SU-DHL-6 (cell line): ENCODE measurements around the gene OR10AG1.

Source experiments
- CTCF ChIP-seq: fragments of 200-600 bp; sonication (generic); IDR thresholded peaks from one replicate; pipeline ENCODE4 v1.5.1; 2017; ENCODE audit warnings: antibody characterized with exemption, mild to moderate bottlenecking, low read length, moderate library complexity; ENCODE audit not compliant: insufficient read depth, poor library complexity, severe bottlenecking
- EZH2phosphoT487 ChIP-seq: fragments of 200-600 bp; sonication (generic), shearing (Covaris generic); conservative IDR thresholded peaks from 2 replicates; pipeline ENCODE4 v1.6.1; 2018; ENCODE audit warnings: mild to moderate bottlenecking, antibody characterized with exemption, low read length, moderate library complexity, mixed read lengths

DNA sequence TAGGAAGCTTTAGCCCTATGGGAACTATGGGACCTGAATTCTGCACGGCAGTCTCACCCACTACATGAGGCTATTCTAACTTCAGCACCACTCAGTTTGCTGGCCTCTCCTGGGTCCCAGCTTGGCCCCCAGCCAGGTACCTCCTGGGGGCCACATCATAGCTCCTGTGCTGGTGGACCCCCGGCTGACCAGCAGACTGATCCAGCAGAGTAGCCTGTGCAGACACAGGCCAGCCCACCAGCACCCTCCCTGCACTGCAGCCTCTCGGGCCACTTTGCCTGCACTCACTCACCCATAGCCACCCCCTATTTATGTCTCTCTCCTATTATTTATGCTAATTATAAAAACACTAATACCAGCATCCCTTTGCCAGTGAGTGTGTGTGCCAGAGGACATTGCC is 1.2 kb upstream of the OR10AG1 start:
- no peak for TF ChIP-seq CTCF
- TF ChIP-seq EZH2phosphoT487: no peak
